GM23338 (cell line): ENCODE measurements around the gene MPO. TPM values are rescaled to one million over a fixed set of nuclear protein-coding genes. Genes with fewer than 3 reads are reported as not detected.

Source experiments
- ATAC-seq: fragments of 200-7000 bp; cut with Tn5 transposase; 3 replicates; pipeline ENCODE4 v1.9.1; 2020
- DNase-seq: peaks from one replicate; pipeline ENCODE4 v3.0.0-alpha.2; 2015; ENCODE audit warnings: low spot score
- H2AFZ ChIP-seq: fragments of 200-600 bp; sonication (generic); 2 replicates; pipeline ENCODE4 v1.8.0; 2016; ENCODE audit warnings: antibody characterized with exemption, mild to moderate bottlenecking, moderate library complexity
- H3F3A ChIP-seq: fragments of 200-600 bp; sonication (generic); replicated peaks from 2 replicates; pipeline ENCODE4 v1.8.0; 2017; ENCODE audit warnings: antibody characterized with exemption, mixed run types, low read depth
- H3K27ac ChIP-seq: fragments of 200-600 bp; sonication (generic); 2 replicates; pipeline ENCODE4 v1.6.1; 2016; ENCODE audit warnings: low read depth
- H3K27me3 ChIP-seq: fragments of 200-600 bp; sonication (generic); 2 replicates; pipeline ENCODE4 v1.8.0; 2016; ENCODE audit warnings: mild to moderate bottlenecking, mixed run types, moderate library complexity; ENCODE audit not compliant: insufficient read depth
- H3K36me3 ChIP-seq: fragments of 200-600 bp; sonication (generic); 2 replicates; pipeline ENCODE4 v1.8.0; 2016; ENCODE audit warnings: mild to moderate bottlenecking; ENCODE audit not compliant: insufficient read depth
- H3K4me1 ChIP-seq: fragments of 200-600 bp; sonication (generic); 2 replicates; pipeline ENCODE4 v1.8.0; 2016; ENCODE audit warnings: mild to moderate bottlenecking, moderate library complexity; ENCODE audit not compliant: insufficient read depth
- H3K4me2 ChIP-seq: fragments of 200-600 bp; sonication (generic); 2 replicates; pipeline ENCODE4 v1.7.1; 2017; ENCODE audit warnings: mixed run types
- H3K4me3 ChIP-seq: fragments of 200-600 bp; sonication (generic); 2 replicates; pipeline ENCODE4 v1.6.1; 2016; ENCODE audit warnings: mixed run types
- H3K79me2 ChIP-seq: fragments of 200-600 bp; sonication (generic); replicated peaks from 2 replicates; pipeline ENCODE4 v1.8.0; 2017; ENCODE audit warnings: mild to moderate bottlenecking; ENCODE audit not compliant: insufficient read depth
- H3K9me2 ChIP-seq: fragments of 200-600 bp; sonication (generic); 2 replicates; pipeline ENCODE4 v1.8.0; 2017; ENCODE audit not compliant: insufficient read depth
- H4K20me1 ChIP-seq: fragments of 200-600 bp; sonication (generic); replicated peaks from 2 replicates; pipeline ENCODE4 v1.8.0; 2017; ENCODE audit warnings: mild to moderate bottlenecking; ENCODE audit not compliant: insufficient read depth
- H3K27ac Mint-ChIP-seq: 2 replicates; pipeline ENCODE4 v1.8.0; 2020; ENCODE audit warnings: inconsistent platforms, mild to moderate bottlenecking, moderate library complexity, mixed read lengths
- H3K27me3 Mint-ChIP-seq: 3 replicates; pipeline ENCODE4 v1.8.0; 2022; ENCODE audit warnings: low read depth, mild to moderate bottlenecking, moderate library complexity, mixed read lengths, inconsistent platforms; ENCODE audit not compliant: insufficient read depth, poor library complexity
- H3K36me3 Mint-ChIP-seq: 3 replicates; pipeline ENCODE4 v1.8.0; 2021; ENCODE audit warnings: low read depth, mild to moderate bottlenecking, inconsistent platforms, moderate library complexity, mixed read lengths
- H3K4me1 Mint-ChIP-seq: 3 replicates; pipeline ENCODE4 v1.8.0; 2020; ENCODE audit warnings: mild to moderate bottlenecking, inconsistent platforms, mixed read lengths
- H3K4me3 Mint-ChIP-seq: 3 replicates; pipeline ENCODE4 v1.8.0; 2021; ENCODE audit warnings: moderate library complexity, mild to moderate bottlenecking, inconsistent platforms, mixed read lengths
- H3K9me3 Mint-ChIP-seq: 3 replicates; pipeline ENCODE4 v1.8.0; 2020; ENCODE audit warnings: moderate library complexity, mild to moderate bottlenecking, inconsistent platforms, mixed read lengths
- CREB1 ChIP-seq: fragments of 250-450 bp; sonication (Bioruptor Pico); IDR thresholded peaks from 2 replicates; pipeline ENCODE4 v1.5.0; 2020; ENCODE audit warnings: low read depth, mild to moderate bottlenecking, moderate library complexity
- CTCF ChIP-seq, 2 experiments: fragments of 200-600 bp in 1 of 2; sonication (generic) in 1 of 2; conservative IDR thresholded peaks; 2 replicates each; pipeline versions ENCODE4 v1.5.1 to v1.6.1; 2016 to 2017; ENCODE audit warnings: antibody characterized with exemption in 2 of 2, low read depth in 2 of 2, mild to moderate bottlenecking in 2 of 2, moderate library complexity in 1 of 2
- ETS1 ChIP-seq: IDR thresholded peaks from 2 replicates; pipeline ENCODE4 v1.6.1; 2016; ENCODE audit warnings: antibody characterized with exemption
- EZH2 ChIP-seq: fragments of 200-600 bp; sonication (generic); IDR thresholded peaks from one replicate; pipeline ENCODE4 v1.8.0; 2017; ENCODE audit warnings: antibody characterized with exemption, mild to moderate bottlenecking, low read depth; ENCODE audit not compliant: unreplicated experiment
- EZH2phosphoT487 ChIP-seq: fragments of 200-600 bp; sonication (generic); IDR thresholded peaks from one replicate; pipeline ENCODE4 v1.8.1; 2018; ENCODE audit warnings: antibody characterized with exemption; ENCODE audit not compliant: unreplicated experiment
- JUNB ChIP-seq: IDR thresholded peaks from one replicate; pipeline ENCODE4 v1.6.1; 2016; ENCODE audit warnings: antibody characterized with exemption; ENCODE audit not compliant: unreplicated experiment
- NANOG ChIP-seq: IDR thresholded peaks from 2 replicates; pipeline ENCODE4 v1.6.1; 2016; ENCODE audit warnings: antibody characterized with exemption, borderline replicate concordance
- POLR2AphosphoS5 ChIP-seq: IDR thresholded peaks from 2 replicates; pipeline ENCODE4 v1.6.1; 2016; ENCODE audit warnings: antibody characterized with exemption, low read depth
- REST ChIP-seq: IDR thresholded peaks from one replicate; pipeline ENCODE4 v1.6.1; 2018; ENCODE audit warnings: antibody characterized with exemption; ENCODE audit not compliant: unreplicated experiment
- STAT1 ChIP-seq: IDR thresholded peaks from one replicate; pipeline ENCODE4 v1.6.1; 2016; ENCODE audit warnings: antibody characterized with exemption; ENCODE audit not compliant: unreplicated experiment
- ZNF114 ChIP-seq: fragments of 250-450 bp; sonication (Bioruptor Pico); IDR thresholded peaks from 2 replicates; pipeline ENCODE4 v1.5.0; 2020; ENCODE audit warnings: mild to moderate bottlenecking, moderate library complexity
- ZNF331 ChIP-seq: fragments of 250-450 bp; sonication (Bioruptor Pico); IDR thresholded peaks from 2 replicates; pipeline ENCODE4 v1.5.0; 2020; ENCODE audit warnings: low read depth, mild to moderate bottlenecking, moderate library complexity
- polyA plus RNA-seq: library from polyadenylated mRNA; unstranded; fragments of >200 nt; fragmentation: Nextera tagmentation; extraction: Ambion mirVana; gene quantifications from 2 replicates; pipeline ENCODE4 v1.2.1, GENCODE V29; 2016
- total RNA-seq: library from RNA; depleted of rRNA; stranded (reverse); fragments of >200 nt; shearing (Covaris generic); gene quantifications from 2 replicates; pipeline ENCODE4 v1.2.3, GENCODE V29; 2014

The MPO gene
- total and polyA plus RNA-seq, 2 experiments from 2014 or later = 0.08 TPM; not detected in 1

- Histone ChIP-seq H3K79me2 (no peaks in the 10 kb centered on the region), H3K9me2 (no peaks in the 10 kb centered on the region), H3K27me3 (peaks cover 7% of the 10 kb centered on the region; the same call in 1 of the 2 replicates), H3F3A (no peaks in the 10 kb centered on the region), H2AFZ (no peak overlapping the region), H4K20me1 (no peaks in the 10 kb centered on the region), H3K4me1 (no peaks in the 10 kb centered on the region), H3K4me3 (no peak overlapping the region), H3K27ac (no peak overlapping the region), H3K4me2 (no peak overlapping the region), H3K36me3 (no peaks in the 10 kb centered on the region)
- H3K9me3 Mint-ChIP-seq = no peaks in the 10 kb centered on the region
- TF ChIP-seq EZH2 (no peak), ETS1 (no peak), ZNF331 (CRISPR knock-in tag) (no peak), STAT1 (no peak), JUNB (no peak)
- no peaks in the 10 kb centered on the region for H3K4me1 Mint-ChIP-seq
- no peak overlapping the region for H3K4me3 Mint-ChIP-seq
- H3K27ac Mint-ChIP-seq = no peak overlapping the region
- ATAC-seq (no peak), DNase-seq (no peak)
- no peaks in the 10 kb centered on the region for H3K36me3 Mint-ChIP-seq
- H3K27me3 Mint-ChIP-seq = peaks cover 9% of the 10 kb centered on the region
Measured at GRCh38 chr17:58264407-58265103, 16.2 kb downstream of the MPO start.

GRCh38 chr17:58263773-58264172, 17.0 kb downstream of the MPO start:
- Mint-ChIP-seq H3K36me3 (no peaks in the 10 kb centered on the region), H3K9me3 (no peaks in the 10 kb centered on the region), H3K4me1 (no peaks in the 10 kb centered on the region), H3K4me3 (no peak overlapping the region), H3K27ac (no peak overlapping the region), H3K27me3 (peaks cover 9% of the 10 kb centered on the region)
- Histone ChIP-seq H3K36me3 (no peaks in the 10 kb centered on the region), H4K20me1 (no peaks in the 10 kb centered on the region), H3F3A (no peaks in the 10 kb centered on the region), H2AFZ (no peak overlapping the region), H3K4me2 (no peak overlapping the region), H3K27me3 (peaks cover 14% of the 10 kb centered on the region; the same call in 1 of the 2 replicates), H3K4me3 (no peak overlapping the region), H3K4me1 (no peaks in the 10 kb centered on the region), H3K9me2 (no peaks in the 10 kb centered on the region), H3K27ac (no peak overlapping the region), H3K79me2 (no peaks in the 10 kb centered on the region)
- DNase-seq (no peak), ATAC-seq (no peak)
- no peak for TF ChIP-seq NANOG
- no peak for TF ChIP-seq CTCF (conservative IDR thresholded peaks at IDR 0.05; ENCODE audit: low read depth in 2 of 2)
- TF ChIP-seq POLR2AphosphoS5 = no peak
- TF ChIP-seq EZH2 = no peak
- TF ChIP-seq ZNF114 (CRISPR knock-in tag) = no peak
- no peak for TF ChIP-seq REST
- TF ChIP-seq STAT1 = no peak
- no peak for TF ChIP-seq EZH2phosphoT487
- no peak for TF ChIP-seq ZNF331 (CRISPR knock-in tag)
- no peak for TF ChIP-seq CREB1 (CRISPR knock-in tag)
